ENCODE results near the gene FRAS1.

DNA sequence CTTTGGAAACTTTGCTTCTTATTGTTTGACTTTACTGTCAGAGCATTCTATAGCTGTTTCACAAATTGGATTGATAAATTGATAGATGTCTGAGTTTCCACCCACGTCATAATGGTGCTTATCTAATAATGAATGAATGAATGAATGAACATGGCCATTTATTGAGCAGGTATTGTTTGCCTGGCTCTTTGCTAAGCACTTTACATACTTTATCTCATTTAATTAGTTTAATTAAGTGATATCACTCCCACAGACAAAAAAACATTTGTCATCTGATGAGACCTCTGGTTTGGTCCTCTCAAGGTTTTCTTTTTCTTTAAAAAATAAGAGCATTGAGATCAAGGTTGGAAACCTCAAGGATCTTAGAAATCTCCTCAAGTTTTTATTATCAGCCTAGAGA is 2.8 kb downstream of the FRAS1 start:
- no peak for TF ChIP-seq POLR2AphosphoS5 (IDR thresholded peaks at IDR 0.05; ENCODE audit: low read depth, low read length)
- TF ChIP-seq EGR1 (IDR thresholded peaks at IDR 0.05; ENCODE audit: borderline replicate concordance, low read depth, low read length), result no peak
- no peak for TF ChIP-seq TAF1 (IDR thresholded peaks at IDR 0.05; ENCODE audit: low read depth, low read length)
- TF ChIP-seq, protein P1, sequence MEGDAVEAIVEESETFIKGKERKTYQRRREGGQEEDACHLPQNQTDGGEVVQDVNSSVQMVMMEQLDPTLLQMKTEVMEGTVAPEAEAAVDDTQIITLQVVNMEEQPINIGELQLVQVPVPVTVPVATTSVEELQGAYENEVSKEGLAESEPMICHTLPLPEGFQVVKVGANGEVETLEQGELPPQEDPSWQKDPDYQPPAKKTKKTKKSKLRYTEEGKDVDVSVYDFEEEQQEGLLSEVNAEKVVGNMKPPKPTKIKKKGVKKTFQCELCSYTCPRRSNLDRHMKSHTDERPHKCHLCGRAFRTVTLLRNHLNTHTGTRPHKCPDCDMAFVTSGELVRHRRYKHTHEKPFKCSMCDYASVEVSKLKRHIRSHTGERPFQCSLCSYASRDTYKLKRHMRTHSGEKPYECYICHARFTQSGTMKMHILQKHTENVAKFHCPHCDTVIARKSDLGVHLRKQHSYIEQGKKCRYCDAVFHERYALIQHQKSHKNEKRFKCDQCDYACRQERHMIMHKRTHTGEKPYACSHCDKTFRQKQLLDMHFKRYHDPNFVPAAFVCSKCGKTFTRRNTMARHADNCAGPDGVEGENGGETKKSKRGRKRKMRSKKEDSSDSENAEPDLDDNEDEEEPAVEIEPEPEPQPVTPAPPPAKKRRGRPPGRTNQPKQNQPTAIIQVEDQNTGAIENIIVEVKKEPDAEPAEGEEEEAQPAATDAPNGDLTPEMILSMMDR (IDR thresholded peaks at IDR 0.05; ENCODE audit: control extremely low read depth in 1 of 3, insufficient read depth in 1 of 3, low read depth in 1 of 3, low read length in 3 of 3), result no peak
- no peak for TF ChIP-seq TCF12 (IDR thresholded peaks at IDR 0.05; ENCODE audit: low read depth, low read length)
- no peak for TF ChIP-seq POLR2A (IDR thresholded peaks at IDR 0.05; ENCODE audit: control extremely low read depth in 1 of 2, low read depth in 2 of 2, low read length in 2 of 2)

All from H1 (cell line).